AG04450 (cell line): ENCODE data around the gene GBGT1. TPM values are rescaled to one million over a fixed set of nuclear protein-coding genes. Genes with fewer than 3 reads are reported as not detected.

Experiments
- CTCF ChIA-PET: fragments of 300-600, 350-600 bp; formaldehyde crosslinking; extraction: SDS; loops from one replicate; lab custom pipeline; 2022; ENCODE audit warnings: antibody characterized with exemption, inconsistent platforms; lab: Charles Lee
- POLR2A ChIA-PET: fragments of 350-600 bp; formaldehyde crosslinking; extraction: SDS; loops from one replicate; lab custom pipeline; 2021; ENCODE audit warnings: antibody characterized with exemption, inconsistent platforms; lab: Yijun Ruan, JAX
- DNase-seq: peaks from one replicate; pipeline ENCODE4 v3.0.0-alpha.2; 2011; ENCODE audit warnings: low read depth, low spot score
- H3K27ac ChIP-seq: one replicate; pipeline ENCODE4 v1.5.1; 2012; ENCODE audit warnings: low read depth, low read length, control low read depth
- H3K27me3 ChIP-seq: one replicate; pipeline ENCODE4 v1.6.0; 2012; ENCODE audit warnings: low read length; ENCODE audit not compliant: control insufficient read depth, insufficient read depth
- H3K4me3 ChIP-seq: 2 replicates; pipeline ENCODE4 v1.5.1; 2011; ENCODE audit warnings: mild to moderate bottlenecking, low read depth, low read length, control low read depth
- H3K9me3 ChIP-seq: 2 replicates; pipeline ENCODE4 v1.5.1; 2012; ENCODE audit warnings: low read length; ENCODE audit not compliant: control insufficient read depth, insufficient read depth
- polyA plus RNA-seq: library from polyadenylated mRNA; depleted of rRNA; stranded (reverse); fragments of >200 nt; gene quantifications from 2 replicates; pipeline ENCODE4 v1.2.3, GENCODE V29; 2011; rRNA removed
- TF ChIP-seq, protein P1 (sequence below): IDR thresholded peaks from 2 replicates; pipeline ENCODE4 v1.5.1; 2011; ENCODE audit warnings: low read depth, low read length, control low read depth, inconsistent platforms

Gene GBGT1
- polyA plus RNA-seq, 1 experiment: 3.5 TPM

DNA sequence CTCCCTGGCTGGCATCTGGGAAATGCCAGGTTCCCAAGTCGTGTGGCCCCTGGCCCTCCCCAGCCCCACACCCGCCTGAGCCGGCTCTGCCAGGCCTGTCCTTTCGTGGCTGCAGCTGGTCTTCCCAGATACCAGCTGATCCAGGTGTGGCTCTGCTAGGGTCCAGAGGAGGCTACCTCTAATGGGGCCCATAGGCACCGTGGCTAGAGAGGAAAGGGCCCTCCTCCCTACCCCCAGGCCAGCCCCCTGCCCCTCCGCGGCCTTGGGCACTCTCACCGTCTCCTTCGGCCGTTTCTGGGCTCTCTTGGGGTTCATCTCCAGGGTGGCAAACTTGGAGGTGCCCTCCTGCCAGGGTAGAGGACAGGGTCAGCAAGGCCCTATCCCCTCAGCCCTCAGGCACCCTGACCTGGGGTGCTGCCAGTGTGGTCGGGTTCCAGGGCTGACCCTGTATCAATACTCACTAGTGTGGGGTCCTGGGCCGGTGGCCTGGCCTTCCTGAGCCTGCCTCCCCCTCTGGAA, 59.7 kb downstream of the GBGT1 start:
- ChIA-PET POLR2A (no interaction called here), CTCF (interaction anchor here (1.0 to 15.9 kb wide), 6 partner anchors 10 to 77 kb away, joined by 3 to 264 read pairs (median 12); no protein-coding TSS in a partner anchor)
- H3K4me3 ChIP-seq: no peak overlapping the region
- no peaks in the 10 kb centered on the region for H3K27me3 ChIP-seq
- no peaks in the 10 kb centered on the region; the same call in 1 of the 2 replicates for H3K9me3 ChIP-seq
- no peak for DNase-seq
- TF ChIP-seq, protein P1, sequence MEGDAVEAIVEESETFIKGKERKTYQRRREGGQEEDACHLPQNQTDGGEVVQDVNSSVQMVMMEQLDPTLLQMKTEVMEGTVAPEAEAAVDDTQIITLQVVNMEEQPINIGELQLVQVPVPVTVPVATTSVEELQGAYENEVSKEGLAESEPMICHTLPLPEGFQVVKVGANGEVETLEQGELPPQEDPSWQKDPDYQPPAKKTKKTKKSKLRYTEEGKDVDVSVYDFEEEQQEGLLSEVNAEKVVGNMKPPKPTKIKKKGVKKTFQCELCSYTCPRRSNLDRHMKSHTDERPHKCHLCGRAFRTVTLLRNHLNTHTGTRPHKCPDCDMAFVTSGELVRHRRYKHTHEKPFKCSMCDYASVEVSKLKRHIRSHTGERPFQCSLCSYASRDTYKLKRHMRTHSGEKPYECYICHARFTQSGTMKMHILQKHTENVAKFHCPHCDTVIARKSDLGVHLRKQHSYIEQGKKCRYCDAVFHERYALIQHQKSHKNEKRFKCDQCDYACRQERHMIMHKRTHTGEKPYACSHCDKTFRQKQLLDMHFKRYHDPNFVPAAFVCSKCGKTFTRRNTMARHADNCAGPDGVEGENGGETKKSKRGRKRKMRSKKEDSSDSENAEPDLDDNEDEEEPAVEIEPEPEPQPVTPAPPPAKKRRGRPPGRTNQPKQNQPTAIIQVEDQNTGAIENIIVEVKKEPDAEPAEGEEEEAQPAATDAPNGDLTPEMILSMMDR: no peak
- no peak overlapping the region for H3K27ac ChIP-seq

DNA sequence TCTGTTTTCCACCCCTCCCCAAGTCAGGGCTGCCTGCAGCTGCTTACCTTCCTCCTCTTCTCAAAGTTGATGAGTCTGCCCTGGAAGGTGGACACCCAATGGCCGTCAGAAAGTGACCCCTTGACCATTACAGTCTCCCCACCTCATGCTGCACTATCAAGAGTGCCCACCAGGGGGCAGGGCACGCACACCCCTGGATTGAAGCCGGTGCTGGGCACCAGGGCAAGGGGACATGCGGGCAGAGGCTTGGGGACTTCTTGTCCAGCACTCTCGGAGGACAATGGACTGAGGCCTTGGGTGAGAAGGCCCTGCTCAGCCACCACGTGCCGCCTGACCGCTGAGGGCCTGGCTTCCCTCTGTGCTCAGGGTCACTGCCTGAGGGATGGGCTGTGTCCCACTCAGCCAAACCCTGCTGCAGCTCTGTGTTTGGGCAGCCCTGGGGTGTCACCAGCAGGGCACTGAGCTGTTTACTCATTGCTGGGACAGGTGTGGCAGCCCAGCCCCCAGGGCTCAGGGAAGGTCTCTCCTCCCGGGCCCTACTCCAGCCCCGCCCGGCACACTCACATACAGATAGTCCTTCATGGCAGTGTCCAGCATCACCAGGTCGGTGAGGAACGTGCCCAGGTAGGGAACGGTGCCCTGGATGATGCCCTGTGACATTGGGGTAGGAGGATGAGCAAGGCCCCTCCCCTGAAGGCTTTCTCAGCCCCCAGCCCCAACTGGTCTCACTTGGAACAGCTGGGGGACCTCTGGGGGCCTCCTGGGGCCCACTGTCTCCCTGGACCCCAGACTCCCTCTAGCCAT, 60.3 kb downstream of the GBGT1 start:
- ChIA-PET POLR2A (interaction anchor here (0.8 kb wide), 1 partner anchor 12 kb away, joined by 3 read pairs; no protein-coding TSS in a partner anchor), CTCF (interaction anchor here (0.6 to 15.9 kb wide), 16 partner anchors 9 to 81 kb away, joined by 3 to 264 read pairs (median 6); no protein-coding TSS in a partner anchor)
- DNase-seq: no peak
- peaks cover under 1% of the 10 kb centered on the region; the same call in 1 of the 2 replicates for H3K9me3 ChIP-seq
- no peak overlapping the region for H3K27ac ChIP-seq
- TF ChIP-seq, protein P1: peak; percentile 97
- no peaks in the 10 kb centered on the region for H3K27me3 ChIP-seq
- H3K4me3 ChIP-seq: no peak overlapping the region

Other genes starting within 250 kb of the GBGT1 start
- gene TSC1, start 219.3 kb downstream of the GBGT1 start, polyA plus RNA-seq: 67.5 and 87.1 TPM in 2 replicates
- 0.10 and 0.16 TPM in 2 replicates for gene GFI1B, start 185.2 kb downstream of the GBGT1 start, polyA plus RNA-seq
- gene GTF3C5, start 132.9 kb downstream of the GBGT1 start, polyA plus RNA-seq: 36.4 and 39.2 TPM in 2 replicates
- gene CEL, start 101.9 kb downstream of the GBGT1 start, polyA plus RNA-seq: 0.24 and 0.41 TPM in 2 replicates
- 19.1 and 25.4 TPM in 2 replicates for gene RALGDS, start 42.7 kb downstream of the GBGT1 start, polyA plus RNA-seq
- gene OBP2B, start 45.3 kb upstream of the GBGT1 start, polyA plus RNA-seq: not detected in 2 replicates
- gene ABO, start 111.3 kb upstream of the GBGT1 start, polyA plus RNA-seq: not detected in 2 replicates
- 6.2 and 8.5 TPM in 2 replicates for gene SURF6, start 172.3 kb upstream of the GBGT1 start, polyA plus RNA-seq
- gene MED22, start 184.2 kb upstream of the GBGT1 start, polyA plus RNA-seq: 14.1 and 20.2 TPM in 2 replicates
- gene RPL7A, start 184.3 kb upstream of the GBGT1 start, polyA plus RNA-seq: 2,708 and 3,305 TPM in 2 replicates
- gene SURF1, start 192.6 kb upstream of the GBGT1 start, polyA plus RNA-seq: 28.2 and 29.9 TPM in 2 replicates
- gene SURF2, start 192.6 kb upstream of the GBGT1 start, polyA plus RNA-seq: 9.9 and 11.4 TPM in 2 replicates
- gene SURF4, start 212.1 kb upstream of the GBGT1 start, polyA plus RNA-seq: 293 and 296 TPM in 2 replicates
- gene STKLD1, start 212.5 kb upstream of the GBGT1 start, polyA plus RNA-seq: 0.95 and 1.4 TPM in 2 replicates